NOMO-1 (cell line): ENCODE data around the gene KCNA10.

Experiments
- DNase-seq, 2 experiments: peaks; one replicate each; lab custom pipeline; 2025; ENCODE audit not compliant: unreplicated experiment in 2 of 2; lab: John Stamatoyannopoulos, UW

KCNA10 gene

DNA sequence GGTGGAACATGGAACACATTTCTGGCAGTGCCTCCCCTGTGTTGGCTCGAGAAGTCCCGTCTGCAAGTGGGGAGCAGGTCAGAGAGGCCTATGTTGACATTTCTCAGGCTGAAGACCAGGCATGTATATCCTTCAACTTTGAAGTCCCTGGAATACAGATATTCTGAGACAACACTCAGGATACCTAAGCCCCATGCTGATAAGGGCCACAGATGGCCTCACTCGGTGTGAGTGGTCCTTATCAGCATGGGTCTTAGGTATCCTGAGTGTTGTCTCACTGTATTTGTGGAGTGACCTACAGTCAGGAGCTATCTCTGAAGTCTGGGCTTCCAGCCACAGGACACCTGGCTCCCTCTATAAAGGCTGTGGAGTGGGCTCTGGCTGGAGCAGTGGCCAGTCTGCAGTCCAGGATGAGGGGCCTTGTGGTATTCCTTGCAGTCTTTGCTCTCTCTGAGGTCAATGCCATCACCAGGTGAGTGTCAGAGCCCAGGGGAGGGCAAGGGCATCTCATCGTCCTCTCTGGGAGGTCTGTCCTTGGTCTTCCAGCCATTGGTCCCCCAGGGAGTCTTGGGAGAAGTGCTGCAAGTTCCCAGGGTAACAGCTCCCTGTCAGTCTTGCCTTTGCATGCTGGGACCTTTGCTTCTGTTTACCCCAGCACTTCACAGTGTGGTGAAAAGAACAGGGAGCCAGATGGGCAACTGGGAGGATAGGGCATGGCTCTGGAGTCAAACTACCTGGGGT, 38.4 kb downstream of the KCNA10 start:
- no peak for DNase-seq

DNA sequence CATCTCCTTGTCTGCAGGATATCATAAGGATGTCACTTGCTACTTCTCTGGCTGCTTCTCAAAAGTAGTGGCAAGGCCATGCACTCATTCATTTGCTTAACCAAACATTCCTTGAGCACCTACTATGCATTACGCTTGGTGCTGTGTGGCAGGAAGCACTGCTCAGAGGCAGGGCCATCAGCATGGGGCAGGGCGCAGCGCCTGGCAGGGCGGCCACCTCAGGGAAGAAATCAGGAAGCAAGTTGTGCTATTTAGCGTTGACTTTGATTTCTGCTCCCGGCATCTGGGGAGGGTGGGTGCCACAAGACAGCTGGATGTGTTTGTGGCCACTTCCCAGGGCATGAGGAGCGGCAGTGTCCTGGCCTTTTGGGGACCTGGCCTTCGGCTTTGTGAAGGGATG, 40.1 kb downstream of the KCNA10 start:
- no peak for DNase-seq

DNA sequence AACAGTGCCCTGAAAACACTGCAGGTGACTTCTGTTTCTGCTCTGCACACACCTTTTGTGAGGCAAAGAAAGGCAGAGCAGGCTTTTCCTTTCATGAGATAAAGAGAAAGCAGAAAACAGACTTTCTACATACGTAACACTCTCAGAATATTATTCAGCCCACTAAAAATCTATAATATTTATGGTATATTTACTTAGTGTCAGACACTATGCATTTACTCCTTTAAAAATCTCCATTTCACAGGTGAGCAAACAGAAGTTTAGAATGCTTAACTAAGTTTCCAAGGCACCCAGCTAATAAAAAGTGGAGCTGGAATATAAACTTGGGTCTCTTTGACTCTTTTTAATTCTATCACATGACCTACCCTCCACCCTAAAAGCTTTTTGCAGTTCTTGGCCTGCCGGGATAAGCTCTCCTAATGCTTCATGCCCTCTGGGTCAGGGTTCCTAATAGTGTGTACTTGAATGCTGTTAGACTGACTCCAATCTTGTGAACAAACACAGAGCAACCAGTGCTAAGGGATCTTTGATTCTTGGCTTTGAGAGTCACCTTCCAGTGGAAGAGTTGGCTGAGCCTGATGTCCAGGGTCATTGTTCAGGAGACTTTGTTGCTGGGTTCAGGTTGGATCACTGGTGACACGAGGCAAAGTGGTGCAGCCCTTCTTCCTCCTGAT, 40.9 kb downstream of the KCNA10 start:
- DNase-seq = no peak

DNA sequence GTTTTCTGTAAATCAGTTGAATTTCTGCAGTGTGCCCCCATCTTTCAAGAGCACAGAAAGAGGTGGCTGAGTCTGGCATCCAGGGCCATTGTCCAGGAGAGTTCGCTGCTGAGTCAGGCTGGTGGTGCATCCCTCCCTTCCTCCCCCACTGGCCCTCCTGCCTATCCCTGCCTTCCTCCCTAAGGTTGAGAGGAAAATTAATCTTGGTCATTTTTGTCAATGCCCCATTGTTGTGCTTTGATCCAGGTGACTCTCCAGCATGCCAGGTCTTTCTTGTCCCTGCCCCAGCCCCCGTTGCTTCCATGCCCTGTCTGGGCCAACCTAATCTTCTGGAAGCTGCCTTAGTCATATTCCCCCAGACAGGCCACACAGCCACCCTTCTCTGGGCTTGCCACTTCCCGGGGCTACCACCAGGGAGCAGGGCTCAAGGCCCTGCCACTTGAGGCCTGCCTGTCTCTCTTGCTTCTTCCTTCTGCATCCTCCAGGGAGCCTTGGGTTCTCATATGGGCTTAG, 41.5 kb downstream of the KCNA10 start:
- DNase-seq = no peak

GRCh38 chr1:110477041-110477440, 41.9 kb downstream of the KCNA10 start:
- DNase-seq = no peak

GRCh38 chr1:110476028-110476765, 42.8 kb downstream of the KCNA10 start:
- no peak for DNase-seq

GRCh38 chr1:110475362-110476027, 43.5 kb downstream of the KCNA10 start:
- no peak for DNase-seq

GRCh38 chr1:110474444-110474843, 44.5 kb downstream of the KCNA10 start:
- no peak for DNase-seq

GRCh38 chr1:110472546-110472945, 46.4 kb downstream of the KCNA10 start:
- DNase-seq = no peak

GRCh38 chr1:110471131-110471530, 47.8 kb downstream of the KCNA10 start:
- DNase-seq = no peak
